GM18520 (cell line): Measurements from ENCODE around the gene LMO3.
"Not testable (repeated sequence)": the region's sequence is repeated elsewhere in the genome, so short reads cannot be mapped to it uniquely, and the experiment has no call there.

Experiments
- ATAC-seq: cut with Tn5 transposase; IDR thresholded peaks from one replicate; pipeline ENCODE4 v1.9.1; 2021; ENCODE audit not compliant: unreplicated experiment

Gene LMO3

DNA sequence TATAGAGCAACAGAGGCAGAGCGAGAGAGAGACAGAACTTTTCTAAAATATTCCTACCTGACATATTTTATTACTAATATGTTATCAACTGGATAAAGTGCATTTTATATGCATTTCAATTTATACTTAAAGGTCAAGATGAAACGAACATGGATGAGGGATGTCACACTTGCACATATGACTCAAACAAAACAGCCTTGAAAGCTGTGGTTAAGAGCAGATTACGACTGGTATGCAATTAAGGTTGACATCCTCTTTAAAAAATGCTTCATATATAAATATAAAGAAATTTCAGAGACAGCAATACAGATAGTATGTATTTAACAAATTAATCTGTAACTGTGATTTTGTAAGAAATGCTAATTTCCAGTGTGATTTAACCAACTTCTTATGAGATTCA lies 52.5 kb downstream of the LMO3 start:
- no peak for ATAC-seq

DNA sequence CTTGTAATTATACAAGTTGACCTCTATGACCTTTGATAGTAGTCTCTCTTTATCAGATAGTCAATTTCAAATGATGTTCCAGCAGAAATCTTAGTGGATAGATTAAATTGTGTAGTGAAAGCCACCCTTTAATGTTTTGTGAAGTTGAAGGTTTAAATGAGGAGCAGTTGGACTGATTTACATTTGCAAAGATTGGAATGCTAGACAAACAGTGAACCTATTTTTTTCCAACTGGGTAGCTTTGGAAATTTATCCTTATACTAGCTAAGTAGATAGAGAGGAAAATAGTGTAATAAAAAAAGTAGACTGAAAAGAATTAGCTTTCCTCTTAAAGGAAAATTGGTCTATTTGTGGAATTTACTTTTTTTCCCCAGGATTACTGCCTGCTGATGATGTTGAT lies 53.7 kb downstream of the LMO3 start:
- ATAC-seq, result no peak

DNA sequence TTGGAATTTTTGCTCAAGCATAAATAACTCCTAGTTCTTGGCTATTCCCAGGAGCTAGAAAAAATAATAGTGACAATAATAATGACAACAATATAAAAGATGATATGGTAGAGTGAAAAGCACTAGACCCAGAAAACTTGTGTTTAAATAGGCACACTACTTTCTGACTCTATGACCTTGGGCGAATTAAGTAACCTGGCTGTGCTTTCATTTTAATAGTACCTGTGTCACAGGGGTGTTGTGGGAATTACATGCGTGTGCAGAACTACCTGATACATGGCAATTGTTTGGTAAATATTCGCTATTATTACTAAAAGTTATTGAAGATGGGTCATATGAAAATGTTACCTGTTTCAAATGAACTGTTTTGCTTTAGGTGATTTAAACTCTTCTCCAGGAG lies 60.1 kb downstream of the LMO3 start:
- ATAC-seq, result no peak

DNA sequence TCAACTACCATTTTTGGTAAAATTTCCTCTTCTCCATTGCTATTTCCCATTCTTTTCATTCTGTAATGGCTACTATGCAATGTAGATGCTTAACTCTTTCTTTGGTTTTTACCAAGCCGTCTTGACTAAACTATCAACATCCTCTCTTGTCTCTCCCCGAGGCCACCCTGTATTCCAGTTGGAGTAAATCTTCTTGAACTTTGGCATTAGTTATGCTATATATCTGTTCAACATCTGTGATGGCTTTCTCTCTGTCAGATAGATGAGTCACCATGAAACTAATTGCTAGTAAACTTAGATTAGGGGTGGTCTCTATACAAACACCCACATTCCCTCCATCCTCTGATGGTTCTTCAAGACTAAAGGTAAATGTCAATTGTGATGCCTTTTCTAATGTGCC lies 63.4 kb downstream of the LMO3 start:
- ATAC-seq, result no peak

DNA sequence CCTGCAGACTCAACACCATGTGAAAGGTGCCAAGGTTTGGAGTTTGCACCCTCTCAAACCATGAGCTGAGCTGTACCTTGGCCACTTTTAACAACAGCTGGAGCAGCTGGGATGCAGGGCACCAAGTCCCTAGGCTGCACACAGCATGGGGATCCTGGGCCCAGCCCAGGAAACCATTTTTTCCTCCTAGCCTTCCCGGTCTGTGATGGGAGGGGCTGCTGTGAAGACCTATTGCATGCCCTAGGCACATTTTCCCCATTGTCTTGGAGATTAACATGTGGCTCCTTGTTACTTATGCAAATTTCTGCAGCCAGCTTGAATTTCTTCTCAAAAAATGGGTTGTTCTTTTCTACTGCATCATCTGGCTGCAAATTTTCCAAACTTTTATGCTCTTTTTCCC lies 68.3 kb downstream of the LMO3 start:
- not testable (repeated sequence) for ATAC-seq

DNA sequence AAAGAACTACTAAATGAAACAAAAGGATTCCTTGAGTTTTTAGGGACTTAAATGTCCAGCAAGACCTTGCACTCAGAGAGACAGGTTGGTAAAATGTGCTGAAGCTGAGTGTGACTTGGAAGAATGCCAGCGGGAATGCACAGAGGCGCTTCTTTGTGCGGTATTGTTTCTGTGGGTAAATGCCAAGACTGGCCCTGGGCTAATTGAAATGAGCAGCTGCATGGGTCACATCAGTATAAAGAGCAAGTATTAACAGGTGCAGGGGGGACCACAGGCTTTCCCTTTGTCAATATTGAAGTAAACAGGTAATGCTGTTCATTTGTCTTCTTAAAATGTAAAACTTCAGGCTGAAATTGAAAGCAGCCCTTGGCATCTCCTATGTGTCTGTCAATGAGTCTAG lies 74.3 kb downstream of the LMO3 start:
- ATAC-seq, result no peak

DNA sequence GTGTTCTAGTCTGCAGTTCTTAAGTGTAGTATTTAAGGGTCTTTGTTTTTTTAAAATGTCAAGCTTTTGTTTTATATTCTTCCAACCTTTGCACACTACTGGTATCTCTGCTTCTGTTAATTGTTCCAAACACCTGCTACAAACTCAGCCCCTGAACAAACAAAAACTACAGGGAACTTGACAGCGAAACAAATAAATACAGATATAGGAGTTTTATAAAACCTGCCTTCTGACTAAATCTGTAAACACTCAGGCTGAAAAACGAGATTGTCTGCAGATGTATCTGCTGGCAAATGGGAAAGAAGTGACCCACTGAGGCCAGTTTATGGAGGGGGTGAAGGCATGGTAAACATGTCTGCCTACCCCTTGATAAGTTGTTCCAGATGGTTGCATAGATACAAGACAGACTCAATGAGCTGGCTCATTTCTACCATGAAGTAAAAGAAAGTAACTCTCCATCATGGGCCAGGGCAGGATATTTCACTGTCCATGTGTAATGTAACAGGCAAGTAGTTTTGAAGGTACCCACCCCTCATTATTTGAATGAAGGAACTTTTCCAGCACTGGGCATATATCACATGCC lies 75.6 kb downstream of the LMO3 start:
- ATAC-seq, result no peak

DNA sequence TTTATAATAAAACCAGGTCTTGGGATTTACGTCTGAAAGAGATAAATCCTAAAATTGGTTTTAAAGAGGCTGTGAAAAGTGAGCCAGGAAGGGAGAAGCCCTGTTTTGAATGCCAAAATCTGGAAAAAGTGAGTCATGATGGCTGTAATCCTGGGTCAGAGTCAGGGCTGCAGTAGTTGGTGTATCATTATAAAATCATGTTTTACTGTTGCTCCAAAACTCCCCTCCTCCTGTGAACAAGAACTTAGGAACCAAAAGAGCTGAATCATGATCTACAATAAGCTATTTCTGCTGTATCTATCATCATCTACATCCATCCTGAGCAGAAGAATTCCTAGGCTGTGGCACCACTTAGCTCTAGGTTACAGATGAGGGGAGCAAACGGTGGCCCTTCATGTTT lies 79.3 kb downstream of the LMO3 start:
- ATAC-seq, result no peak

DNA sequence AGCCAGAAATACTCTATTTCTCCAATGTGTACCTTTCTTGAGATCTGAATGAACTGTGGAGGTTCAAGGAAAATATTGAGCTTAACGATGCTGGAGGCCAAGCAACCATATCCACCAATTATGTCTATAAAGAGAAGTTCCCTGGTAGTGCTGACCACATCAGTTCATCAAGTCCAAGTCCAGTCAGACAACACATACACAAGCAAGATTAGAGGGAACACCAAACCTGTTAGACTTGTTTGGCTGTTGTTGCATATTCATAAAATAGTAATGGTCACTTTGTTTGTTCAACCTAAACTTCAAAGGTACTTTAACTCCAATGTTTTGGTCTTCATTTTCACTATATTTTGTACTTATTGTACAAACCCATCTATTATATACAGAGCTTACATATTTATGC lies 81.6 kb downstream of the LMO3 start:
- ATAC-seq, result no peak

DNA sequence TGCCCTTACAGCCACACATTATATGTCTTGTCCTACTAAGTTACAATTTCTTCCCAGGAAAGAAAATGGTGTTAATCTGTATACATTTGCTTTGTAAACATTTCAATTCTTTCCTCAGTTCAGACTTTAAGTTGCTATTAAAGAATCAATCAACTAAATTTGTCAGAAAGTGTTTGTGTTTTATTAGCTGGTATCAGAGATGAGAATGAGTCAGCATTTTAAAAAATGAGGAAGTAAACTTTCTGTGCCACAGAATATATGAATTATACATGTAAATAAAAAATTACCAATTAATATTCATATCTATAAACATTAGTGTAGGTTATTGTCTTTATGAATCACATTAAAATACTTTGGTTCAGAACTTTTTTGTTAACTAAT lies 82.0 kb downstream of the LMO3 start:
- no peak for ATAC-seq

DNA sequence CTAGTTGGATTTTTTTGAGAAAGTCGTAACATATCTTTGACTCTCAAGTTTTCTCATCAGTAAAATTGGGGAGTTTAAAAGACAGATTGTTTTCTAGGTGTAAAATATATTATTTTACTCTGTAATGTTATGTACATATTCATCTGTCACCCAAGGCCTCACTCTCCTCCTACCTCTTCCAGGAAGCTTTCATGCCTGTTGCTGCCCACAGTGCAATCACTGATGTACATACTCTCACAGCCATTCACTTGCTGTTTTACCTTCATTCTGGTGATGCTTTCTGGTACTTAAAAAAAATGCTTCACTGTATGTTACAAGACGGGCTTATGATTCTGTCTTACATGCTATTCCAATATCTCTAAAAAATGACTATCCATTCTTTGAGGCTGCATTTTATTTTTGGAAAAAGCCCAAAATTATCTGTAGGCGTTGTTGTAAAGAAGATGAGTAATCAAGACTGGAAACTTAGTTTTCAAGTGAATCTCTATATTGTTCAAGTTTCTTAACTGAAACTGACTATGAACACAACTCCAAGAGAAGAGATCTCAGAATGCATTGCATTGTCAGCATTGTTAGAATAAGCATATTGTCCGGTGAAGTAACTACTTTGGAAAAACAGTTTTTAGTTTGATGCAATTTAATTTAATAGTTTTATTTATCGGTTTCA lies 82.5 kb downstream of the LMO3 start:
- no peak for ATAC-seq

DNA sequence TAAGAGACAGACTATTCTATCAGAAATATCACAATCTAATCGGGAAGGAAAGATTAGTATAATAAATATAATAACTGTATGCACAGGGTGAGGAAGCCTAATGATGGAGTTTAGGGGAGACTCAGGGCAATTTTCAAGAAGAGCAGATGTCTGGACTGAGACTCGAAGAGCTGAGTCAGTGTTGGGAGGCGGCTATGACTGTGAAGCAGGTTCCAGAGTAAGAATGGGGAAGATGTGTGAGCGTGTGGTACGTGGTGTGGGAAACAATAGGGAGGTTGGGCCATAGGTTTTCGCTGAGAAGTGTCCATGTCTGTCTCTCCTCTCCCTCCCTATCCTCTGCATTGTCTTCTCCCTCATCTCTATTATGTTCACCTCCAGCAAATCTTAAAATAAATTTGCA lies 85.6 kb downstream of the LMO3 start:
- no peak for ATAC-seq

DNA sequence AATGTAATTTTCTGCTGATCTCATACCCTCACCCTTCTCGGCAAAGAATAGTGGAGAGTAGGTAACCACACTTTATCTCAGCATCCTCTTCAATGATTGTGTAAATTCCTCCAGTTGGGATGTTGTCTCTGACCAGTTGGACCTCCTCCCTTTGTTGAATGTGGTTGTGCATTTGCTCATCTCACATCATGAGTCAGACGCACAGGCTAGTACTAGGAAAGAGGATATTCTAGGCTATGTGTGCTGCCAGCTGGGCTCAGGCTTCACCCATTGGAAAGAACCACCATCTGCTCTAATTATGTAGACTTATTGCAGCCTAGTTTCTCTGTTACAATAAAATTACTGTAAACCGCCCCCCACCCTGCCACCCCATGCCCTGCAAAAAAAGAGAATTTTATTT lies 90.3 kb downstream of the LMO3 start:
- ATAC-seq, result no peak

DNA sequence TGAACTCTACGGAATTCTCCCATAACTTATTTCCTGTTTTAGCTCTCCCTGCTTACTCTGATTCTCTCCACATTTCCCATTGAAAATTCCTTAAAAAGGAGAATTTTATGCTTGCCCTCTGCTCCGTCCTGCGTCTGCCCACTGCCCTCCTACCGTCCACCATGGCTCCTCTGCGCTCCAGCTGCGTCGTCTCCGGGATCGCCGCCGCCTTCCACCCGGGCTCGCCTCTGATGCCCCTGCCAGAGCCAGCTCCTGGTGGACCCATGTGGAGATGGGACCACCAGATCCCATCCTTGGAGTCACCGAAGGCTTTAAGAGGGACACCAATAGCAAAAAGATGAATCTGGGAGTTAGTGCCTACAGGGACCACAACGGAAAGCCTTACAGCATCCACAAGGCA lies 92.7 kb downstream of the LMO3 start:
- ATAC-seq, result no peak

DNA sequence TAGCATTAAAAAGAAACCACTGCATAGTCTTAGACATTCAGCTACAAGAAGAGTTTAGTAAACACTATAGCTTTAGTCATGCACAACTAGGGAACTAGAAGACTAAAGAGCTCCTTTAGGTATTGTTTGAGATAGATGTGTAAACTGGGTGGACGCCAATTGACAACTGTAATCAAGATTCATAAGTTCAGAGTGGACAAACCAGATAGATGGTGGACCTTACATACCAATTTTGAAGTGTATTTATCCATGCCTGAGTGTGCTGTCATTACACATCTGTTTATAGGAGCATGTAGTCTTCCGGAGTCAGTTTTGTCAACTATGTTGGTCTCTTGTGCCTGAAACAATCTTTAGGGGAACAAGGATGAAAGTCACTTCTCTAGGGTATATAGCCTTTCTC lies 96.6 kb downstream of the LMO3 start:
- ATAC-seq, result no peak

DNA sequence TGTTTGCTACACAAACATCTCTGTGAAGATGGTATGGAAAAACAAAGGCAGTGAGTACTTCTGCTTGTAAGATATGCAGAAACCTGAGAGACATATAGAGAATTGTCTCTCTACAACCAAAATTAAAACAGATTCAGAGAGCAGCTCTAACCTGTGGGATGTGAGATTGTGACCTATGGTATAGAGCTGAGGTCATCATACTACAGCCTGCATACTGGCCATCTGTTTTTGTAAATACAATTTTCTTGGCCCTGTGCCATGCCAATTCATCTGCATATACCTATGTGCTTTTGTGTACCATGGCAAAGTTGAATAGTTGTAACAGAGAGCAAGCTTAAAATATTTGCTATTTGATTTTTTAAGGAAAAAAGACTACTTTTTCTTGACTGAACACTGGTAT lies 99.6 kb downstream of the LMO3 start:
- ATAC-seq, result no peak

DNA sequence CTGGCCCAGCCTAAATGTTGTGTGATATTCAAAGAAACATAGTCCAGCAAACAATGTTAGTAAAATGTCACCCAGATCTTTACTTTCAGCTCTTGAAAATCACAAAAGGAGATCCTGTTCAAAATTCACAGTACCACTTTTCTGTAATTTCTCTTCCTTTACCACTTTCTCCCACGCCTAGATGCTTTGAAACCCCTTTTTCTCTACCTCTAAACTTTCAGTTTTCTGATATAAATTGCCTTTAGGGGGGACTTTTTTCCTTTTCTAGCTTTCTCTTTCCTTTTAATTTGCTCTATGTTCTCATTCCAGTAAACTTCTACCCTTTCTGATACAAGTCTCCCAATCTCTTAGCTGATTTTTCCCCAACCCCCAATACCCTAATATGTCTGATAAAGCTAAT lies 101.8 kb downstream of the LMO3 start:
- no peak for ATAC-seq

DNA sequence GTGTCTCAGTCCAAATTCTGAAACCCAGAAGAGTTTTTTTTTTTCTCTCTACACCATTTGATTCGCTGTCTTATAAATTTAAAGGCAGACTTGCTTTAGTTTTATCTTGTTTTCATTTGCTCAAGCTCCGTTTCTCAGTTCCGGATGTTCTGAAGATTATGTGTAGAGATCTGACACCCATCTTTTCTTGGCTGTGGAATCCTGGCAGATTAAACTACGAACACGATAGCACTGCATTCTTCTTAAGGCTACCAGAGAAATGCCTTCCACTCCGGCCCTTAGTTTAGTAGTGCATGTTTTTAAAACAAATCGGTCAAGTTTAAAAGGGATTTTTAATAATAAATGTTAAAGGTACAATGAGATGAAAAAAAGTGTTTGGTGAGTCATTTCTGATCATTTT lies 106.4 kb downstream of the LMO3 start:
- ATAC-seq, result no peak
